GM18502 (cell line): Measurements from ENCODE around the gene ADCK2.
"Not testable (repeated sequence)": the region's sequence is repeated elsewhere in the genome, so short reads cannot be mapped to it uniquely, and the experiment has no call there.

Experiments
- ATAC-seq: cut with Tn5 transposase; IDR thresholded peaks from one replicate; pipeline ENCODE4 v1.9.1; 2021; ENCODE audit warnings: mild to moderate bottlenecking; ENCODE audit not compliant: unreplicated experiment, poor library complexity

ADCK2 gene

DNA sequence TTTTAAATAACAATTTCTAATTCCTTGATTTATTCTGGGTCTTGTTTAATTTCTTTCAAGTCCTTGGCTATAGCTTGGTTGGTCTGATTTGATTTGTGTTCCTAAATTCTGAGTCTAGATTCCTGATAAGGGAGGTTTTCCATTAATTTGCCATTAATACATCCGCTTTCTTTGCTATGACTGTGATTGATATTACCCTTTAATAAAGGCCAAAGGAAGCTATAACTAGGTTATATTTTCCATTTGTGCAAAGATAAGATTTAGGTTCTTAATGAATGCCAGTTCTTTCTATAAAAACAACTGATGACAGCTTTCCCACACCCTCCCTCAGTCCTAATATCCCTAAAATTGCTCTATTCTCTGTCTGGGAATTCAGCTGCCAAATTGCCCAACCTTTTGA lies 52.0 kb downstream of the ADCK2 start:
- no peak for ATAC-seq

DNA sequence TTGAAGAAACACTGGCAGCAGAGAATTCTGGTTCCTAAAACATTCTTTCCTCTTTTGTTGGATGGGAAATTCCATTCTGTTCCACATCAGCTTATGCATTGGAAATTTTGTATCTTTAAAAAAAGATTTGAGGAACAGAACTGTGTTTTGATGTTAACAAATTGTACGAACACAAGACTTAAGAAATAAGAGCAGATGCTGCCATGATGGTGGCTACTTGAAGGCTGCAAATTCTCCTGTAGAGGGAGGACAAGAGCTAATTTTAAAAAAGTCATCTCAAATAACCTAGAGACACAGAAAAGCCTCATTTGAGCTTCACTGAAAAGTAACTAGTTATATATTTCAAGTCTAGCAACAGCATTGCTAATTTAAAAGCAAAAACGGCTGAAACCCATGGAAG lies 53.5 kb downstream of the ADCK2 start:
- ATAC-seq = no peak

DNA sequence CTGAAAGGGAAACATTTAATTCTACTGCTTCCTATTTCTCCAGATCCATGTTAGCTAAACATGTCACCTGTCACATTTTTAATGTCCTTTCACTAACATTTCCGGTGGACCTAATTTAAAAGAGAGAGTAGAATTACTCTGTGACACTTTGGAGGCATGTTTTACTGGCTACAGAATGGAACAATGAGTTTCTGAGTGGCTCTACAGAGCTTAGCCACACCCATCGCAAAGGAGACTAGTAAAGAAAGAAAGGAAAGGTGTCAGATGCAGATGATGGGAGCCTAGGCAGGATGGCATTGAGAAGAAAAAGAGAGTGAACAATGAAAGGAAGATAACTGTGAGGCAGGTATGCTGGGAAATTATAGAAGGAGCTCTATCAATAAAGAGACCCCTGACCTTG lies 59.7 kb downstream of the ADCK2 start:
- no peak for ATAC-seq

DNA sequence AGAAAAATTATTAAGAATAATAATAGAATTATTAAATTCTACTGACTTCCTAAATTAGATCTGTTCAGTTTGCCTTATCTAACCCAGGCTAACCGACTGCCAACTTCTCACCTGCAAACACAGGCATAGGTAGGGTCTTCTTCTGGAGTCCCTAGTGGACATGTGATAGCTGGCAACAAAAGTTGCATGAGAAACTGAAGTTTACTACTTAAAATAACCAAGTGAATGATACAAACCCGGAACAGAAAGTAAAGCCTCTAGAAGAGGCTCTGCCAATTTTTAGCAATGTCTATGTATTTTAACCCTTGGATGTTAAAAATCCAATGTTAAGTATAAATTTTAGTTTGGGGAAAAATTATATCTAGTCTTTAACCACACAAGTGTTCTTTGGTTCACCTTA lies 61.4 kb downstream of the ADCK2 start:
- ATAC-seq = no peak

DNA sequence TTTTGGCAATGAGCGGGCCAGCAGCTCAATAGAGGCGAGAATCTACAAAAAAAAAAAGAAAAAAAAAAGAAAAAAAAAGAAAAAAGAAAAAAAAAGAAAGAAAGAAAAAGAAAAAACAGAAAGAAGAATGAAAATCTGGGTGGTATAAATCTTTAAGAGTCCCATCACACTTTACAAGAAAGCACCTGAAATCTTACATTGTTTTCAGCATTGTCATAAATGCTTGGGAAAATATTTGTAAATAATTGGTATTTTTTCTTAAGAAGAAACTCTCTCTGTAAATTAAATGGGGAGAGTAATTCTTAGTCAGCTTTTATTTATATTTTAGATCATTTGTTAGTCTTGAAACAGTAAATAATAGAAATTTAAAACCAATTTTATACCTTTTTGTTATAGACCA lies 62.0 kb downstream of the ADCK2 start:
- ATAC-seq = no peak

DNA sequence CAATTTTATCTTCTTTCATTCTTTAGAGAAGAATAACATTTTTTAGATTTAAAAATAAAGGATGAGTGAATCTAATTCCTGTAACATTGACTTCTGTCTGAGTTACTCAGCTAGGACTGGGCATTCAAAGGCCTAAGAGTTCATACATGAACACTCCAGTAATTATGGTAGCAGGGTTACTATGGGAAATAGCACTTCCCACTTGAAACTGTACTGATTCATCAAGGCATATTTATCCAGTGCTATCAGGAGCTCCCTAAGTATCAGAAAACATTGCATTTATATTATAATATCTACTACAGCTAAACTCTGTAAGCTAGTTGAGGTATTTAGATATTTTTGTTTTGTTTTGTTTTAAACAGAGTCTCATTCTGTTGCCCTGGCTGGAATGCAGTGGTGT lies 65.5 kb downstream of the ADCK2 start:
- no peak for ATAC-seq

DNA sequence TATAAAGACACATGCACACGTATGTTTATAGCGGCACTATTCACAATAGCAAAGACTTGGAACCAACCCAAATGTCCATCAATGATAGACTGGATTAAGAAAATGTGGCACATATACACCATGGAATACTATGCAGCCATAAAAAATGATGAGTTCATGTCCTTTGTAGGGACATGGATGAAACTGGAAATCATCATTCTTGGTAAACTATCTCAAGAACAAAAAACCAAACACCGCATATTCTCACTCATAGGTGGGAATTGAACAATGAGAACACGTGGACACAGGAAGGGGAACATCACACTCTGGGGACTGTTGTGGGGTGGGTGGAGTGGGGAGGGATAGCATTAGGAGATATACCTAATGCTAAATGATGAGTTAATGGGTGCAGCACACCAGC lies 70.5 kb downstream of the ADCK2 start:
- not testable (repeated sequence) for ATAC-seq

DNA sequence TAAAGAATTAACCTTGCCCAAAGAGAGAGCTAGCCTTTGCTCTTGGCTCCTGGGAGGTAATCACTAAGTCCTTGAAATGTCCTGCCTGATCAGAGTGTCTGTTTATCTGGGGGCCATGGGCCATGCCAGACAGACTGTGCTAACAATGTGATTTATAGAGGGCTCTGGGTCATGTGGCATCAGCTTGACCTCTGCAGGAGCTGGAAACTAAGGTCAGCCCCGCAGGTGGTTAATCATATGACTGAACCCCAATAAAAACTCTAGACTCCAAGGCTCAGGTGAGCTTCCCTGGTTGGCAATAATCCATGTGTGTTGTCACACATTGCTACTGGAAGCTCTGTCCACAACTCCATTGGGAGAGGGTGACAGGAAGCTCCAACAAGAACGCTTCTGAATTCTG lies 71.3 kb downstream of the ADCK2 start:
- ATAC-seq = no peak
